ENCODE measurements around the gene NUP205.

The NUP205 gene

DNA sequence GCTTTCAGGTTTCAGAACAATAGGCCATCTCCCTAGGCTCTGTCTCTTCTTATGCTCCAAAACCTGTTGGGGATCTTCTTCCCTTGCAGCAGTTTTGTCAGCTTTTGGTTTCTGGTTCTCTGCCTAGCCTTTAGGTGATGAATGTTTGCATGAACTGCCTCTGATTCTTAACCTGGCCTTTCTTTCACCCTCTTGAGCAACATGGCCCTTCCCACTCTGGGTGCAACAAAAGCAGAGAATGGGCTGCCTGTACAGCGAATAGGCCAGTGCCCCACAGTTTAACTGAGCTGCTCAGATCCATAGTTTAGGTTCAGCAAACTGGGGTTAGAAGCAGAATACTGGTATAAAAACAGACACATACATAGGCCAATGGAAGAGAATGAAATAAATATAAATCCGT is 18.1 kb upstream of the NUP205 start:
- DNase-seq (ENCODE audit: low read depth) = no peak

DNA sequence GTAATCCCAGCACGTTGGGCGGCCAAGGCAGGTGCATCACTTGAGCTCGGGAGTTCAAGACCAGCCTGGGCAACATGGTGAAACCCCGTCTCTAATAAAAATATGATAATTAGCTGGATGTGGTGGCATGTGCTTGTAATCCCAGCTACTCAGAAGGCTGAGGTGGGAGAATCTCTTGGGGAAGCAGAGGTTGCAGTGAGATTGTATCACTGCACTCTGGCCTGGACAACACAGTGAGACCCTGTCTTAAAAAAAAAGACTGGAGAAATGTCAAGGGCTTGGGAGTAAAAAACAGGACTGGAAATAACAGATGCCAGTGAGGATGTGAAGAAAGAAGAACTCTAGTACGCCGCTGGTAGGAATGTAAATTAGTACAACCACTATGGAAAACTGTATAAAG is 16.7 kb upstream of the NUP205 start:
- DNase-seq (ENCODE audit: low read depth) = no peak

DNA sequence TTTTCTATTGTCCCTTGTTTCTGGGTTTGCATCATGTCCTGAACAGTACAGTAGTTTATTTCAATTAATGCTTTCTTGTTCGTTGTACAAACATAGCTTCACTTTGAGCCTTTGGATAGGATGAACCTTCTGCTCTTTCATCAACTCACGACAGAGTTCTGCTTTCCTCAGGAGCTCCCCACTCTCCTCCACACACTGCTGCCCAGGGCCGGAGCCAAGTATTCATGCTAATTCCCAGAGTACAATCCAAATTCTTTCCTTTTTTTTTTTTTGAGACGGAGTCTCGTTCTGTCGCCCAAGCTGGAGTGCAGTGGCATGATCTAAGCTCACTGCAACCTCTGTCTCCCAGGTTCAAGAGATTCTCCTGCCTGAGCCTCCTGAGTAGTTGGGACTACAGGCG is 7.5 kb upstream of the NUP205 start:
- no peak for DNase-seq (ENCODE audit: low read depth)

DNA sequence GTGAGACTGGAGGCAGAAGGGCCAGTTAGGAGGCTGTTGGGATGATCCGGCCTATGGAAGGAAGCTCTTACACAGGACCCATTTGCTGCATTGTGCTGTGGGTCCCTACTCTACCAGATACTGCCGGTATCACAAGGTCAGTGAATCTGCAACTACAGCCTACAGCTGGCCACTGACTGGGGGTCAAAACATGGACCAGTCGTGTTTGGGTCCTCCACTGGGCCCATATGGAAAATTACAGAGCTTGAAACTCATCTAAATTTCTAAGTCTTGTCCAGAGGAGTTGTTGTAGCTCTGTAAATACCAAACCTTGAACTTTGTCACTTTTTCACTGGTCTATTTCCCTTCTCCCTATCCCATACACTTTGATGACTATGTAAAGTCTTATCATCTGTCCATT is 5.6 kb upstream of the NUP205 start:
- DNase-seq (ENCODE audit: low read depth) = no peak

DNA sequence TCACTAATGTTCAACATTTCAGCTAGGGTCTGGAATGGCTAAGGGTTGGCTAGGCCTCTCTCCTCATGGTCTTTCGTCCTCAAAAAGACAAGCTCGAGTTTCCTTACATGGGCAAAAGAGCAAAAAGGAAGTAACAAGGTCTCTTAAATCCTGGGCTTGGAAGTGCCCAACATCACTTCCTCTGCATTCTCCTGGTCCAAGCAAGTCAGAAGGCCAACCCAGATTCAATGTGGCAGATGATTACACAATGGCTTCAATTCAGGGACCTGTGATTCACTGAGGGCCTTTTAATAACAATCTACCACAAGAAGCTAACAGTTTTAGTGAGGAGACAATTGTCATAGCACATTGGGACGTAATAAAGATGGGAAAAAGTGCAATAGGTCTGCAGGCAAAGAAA is 4.4 kb upstream of the NUP205 start:
- no peak for DNase-seq (ENCODE audit: low read depth)

DNA sequence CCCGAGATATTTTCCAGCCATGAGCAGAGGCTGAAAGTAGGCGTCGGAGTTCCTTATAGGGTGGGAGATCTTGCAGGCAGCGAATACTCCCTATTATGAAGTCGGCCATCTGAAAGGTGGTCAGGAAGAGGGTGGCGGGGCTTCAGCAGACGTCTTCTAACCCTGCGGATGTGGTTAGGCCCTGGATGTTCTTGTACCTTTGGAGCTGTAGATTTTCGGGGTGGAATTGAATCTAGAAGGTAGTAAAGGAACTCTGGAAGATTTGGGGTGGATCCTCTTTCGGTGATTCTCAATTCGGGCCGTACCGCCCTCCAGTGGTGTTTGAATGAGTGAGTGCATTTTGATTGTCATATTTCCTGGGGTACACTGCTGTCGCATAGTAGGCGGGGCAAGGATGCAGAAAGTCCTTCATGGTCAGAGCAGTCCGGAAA is 635 bp downstream of the NUP205 start:
- no peak for DNase-seq (ENCODE audit: low read depth)

DNA sequence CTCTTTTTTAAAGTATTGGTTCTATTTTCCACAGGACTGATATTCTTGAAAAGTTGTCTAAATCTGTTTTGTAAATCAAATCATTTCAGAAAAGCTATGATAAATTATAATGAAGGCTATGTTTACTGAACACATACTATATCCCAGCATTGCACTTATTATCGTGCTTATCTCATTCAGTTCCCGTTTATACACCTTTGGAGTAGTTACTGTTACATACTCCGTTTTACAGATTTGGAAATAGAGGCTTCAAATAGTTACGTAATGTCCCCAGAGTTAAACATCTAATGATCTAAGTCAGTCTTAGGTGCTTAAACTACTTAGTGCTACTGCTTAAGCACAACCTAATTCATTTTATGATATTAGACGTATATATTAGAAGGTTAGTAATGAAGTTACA is 1.2 kb downstream of the NUP205 start:
- no peak for DNase-seq (ENCODE audit: low read depth)

DNA sequence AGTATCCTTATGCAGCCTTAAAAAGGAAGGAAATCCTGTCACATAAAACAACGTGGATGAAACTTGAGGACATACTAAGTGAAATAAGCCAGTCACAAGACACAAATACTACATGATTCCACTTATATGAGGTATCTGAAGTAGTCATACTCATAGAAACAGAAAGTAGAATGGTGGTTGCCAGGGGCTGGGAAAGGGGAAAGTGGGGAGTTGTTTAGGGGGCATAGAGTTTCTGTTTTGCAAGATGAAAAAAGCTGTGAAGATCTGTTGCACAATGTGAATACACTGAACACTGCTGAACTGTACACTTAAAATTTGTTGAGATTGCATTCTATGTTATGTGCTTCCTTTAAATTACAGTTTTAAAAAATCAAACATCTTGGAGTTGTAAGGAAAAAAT is 2.9 kb downstream of the NUP205 start:
- no peak for DNase-seq (ENCODE audit: low read depth)

DNA sequence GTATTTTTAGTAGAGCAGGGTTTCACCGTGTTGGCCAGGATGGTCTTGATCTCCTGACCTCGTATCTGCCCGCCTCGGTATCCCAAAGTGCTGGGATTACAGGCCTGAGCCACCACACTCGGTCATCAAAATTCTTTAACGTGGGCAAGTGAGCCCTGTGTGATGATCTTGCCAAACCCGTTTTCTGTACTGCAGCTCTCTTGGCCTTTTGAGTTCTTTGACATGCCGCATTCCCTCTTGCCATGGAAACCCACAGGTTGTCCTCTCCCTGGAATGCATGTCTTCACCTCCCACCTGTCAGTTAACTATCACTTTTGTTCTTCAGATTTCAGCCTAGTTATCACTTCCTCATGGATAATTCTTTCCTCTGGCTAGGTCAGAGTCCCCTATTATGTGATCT is 5.0 kb downstream of the NUP205 start:
- DNase-seq (ENCODE audit: low read depth) = no peak

DNA sequence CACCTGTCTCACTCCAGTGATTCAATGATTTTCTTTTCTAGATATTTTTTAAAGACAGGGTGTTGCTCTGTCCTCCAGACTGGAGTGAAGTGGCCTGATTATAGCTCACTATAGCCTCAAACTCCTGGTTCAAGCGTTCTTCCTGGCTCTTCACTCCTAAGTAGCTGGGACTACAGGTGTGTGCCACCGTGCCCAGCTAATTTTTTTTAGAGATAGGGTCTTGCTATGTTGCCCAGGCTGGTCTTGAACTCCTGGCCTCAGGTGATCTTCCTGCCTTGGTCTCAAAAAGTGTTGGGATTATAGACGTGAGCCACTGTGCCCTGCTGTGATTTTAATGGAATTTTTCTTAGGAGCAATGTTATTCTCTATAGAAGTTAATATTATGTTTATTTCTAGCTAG is 14.1 kb downstream of the NUP205 start:
- DNase-seq (ENCODE audit: low read depth) = no peak

DNA sequence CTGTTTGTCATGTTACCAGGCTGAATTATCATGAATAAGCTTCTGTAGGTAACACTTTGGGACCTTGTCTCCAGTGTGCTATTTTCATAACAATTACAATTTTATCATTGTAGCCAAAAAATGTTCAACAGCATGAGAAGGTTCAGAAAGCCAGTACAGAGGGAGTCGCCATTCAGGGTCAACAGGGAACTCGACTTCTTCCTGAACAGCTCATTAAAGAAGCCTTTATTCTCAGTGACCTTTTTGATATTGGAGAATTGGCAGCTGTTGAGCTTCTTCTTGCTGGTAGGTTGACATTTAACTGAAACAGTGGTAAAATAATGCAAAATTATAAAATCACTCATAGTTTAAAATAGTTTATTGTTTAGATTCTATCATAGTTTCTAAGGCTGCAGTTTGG is 15.8 kb downstream of the NUP205 start:
- DNase-seq (ENCODE audit: low read depth) = no peak

DNA sequence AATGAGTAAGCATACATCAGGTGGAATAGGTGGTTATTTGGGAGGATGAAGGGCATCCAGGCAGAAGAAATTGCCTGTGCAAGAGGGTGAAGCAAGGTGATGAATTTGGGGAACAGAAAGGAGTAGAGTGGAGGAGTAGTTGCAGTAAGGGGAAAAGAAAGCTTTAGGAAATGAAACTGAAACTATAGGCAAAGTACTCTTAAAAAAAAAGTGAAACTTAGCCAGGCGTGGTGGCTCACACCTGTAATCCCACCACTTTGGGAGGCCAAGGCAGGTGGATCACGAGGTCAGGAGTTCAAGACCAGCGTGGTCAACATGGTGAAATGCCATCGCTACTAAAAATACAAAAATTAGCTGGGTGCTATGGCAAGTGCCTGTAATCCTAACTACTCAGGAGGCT is 17.6 kb downstream of the NUP205 start:
- no peak for DNase-seq (ENCODE audit: low read depth)

DNA sequence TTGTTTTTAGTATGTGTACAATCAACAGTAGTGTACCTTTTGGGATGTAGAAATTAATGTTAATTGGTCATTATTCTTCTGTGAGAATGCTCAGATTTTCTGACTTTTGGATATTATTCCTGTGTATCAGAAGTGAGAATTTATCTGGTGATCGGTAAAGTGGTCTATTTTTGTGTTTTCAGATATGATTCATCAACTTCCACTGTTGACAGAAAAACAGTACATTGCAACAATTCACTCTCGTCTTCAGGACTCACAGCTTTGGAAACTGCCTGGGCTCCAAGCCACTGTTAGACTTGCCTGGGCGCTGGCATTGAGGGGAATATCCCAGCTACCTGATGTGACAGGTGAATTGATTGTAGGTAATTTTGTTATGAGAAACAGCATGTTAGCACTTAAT is 20.9 kb downstream of the NUP205 start:
- DNase-seq (ENCODE audit: low read depth) = no peak

DNA sequence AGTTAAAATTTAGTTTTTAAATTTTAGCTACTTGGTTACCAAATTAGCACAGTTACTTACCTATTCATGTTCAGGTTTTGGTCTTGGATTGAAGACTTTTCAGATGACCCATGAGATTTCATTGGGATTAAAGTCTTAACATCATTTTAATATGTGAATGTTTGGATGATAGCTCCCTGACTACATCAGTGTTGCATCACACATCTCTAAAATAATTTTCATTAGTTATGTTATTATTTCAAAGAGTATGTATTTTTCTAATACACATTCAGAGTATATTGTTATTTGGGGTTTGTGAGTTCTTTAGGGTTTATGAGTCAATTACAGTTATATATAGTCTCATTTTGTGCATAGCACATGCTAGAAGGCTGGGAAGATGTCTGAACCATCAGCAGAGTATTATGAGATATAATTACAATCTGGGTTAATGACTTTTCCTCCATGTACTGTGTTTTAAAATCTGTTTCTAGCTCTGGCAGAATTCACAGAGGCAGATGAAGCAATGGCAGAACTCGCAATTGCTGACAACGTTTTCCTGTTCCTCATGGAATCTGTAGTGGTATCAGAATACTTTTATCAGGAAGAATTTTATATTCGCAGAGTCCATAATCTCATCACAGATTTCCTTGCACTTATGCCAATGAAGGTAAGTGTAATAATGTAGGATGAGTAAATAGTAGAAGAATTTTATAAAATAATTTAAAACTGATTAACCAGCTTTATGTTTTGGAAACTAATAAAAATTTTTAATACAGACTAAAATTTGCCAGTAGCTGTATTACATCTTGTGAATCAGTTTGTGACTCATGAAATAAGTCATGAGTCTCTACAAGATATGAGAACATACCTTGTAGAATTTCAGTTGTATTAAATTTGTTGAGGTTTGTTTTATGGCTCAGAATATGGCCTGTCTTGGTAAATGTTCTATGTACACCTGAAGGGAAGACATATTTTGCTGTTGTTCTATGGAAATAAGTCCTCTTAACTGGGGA is 26.9 kb downstream of the NUP205 start:
- no peak for DNase-seq (ENCODE audit: low read depth)

DNA sequence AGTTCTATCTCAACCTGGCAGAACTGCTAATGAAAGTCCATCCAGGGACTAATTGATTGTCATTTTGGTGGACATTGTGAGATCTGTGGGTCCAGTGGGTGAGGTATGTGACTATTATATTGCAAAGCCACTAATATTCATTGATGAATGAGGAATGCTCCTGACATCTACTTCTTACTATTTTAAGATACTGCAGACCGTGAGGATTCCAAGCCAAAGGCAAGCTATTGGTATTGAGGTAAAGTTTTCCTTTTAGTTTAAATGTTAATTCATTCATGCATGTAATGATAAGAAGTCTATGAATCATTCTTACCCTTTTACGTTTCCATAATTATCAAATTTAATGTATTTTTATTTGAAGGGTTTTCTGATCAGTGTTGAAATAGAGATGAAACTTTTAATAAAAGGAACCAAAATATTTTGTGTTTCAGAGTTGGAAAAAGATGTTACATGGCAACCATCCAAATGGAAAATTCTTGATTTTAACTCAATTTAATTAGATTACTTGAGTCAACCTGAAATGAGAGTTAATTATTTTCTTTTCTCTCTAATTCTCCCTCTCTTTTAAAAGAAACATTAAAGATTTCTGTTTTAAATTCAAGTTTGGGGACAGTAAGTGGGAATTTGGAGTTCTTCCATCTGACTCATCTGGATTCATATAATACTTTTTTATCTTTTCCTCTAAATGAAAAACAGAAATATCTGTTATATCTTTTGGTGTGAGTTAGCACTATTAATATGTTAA is 39.6 kb downstream of the NUP205 start:
- no peak for DNase-seq (ENCODE audit: low read depth)

DNA sequence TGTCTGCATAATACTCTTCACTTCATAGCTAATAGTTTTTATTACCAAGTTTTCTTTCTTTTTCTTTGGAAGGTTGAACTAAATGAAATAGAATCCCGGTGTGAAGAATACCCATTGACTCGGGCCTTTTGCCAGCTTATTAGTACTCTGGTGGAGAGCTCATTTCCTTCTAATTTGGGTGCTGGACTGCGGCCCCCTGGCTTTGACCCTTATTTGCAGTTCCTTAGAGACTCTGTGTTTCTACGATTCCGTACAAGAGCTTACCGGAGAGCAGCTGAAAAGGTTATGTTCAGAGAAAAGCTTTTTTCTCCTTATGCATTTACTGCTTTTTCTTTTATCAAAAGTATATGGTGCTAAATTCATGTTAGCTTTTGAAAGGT is 40.2 kb downstream of the NUP205 start:
- DNase-seq (ENCODE audit: low read depth) = no peak

DNA sequence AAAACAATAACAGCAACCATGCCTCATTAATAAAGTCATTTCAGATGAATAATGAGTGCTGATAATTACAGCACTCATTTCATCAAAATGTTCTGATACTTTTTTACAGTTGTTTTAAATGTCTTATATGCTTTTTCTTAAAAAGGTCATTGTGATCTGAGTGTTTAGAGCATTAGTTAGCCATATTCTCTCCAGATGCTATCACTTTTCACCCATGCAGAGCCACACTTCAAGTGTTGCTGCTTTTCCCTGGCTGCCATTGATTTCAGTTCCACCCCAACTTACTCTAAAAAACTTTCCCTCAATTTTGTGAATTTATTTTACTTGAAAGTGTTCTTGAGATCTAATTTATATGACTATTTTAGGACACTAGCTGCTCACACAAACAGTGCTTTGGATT is 41.8 kb downstream of the NUP205 start:
- DNase-seq (ENCODE audit: low read depth) = no peak

DNA sequence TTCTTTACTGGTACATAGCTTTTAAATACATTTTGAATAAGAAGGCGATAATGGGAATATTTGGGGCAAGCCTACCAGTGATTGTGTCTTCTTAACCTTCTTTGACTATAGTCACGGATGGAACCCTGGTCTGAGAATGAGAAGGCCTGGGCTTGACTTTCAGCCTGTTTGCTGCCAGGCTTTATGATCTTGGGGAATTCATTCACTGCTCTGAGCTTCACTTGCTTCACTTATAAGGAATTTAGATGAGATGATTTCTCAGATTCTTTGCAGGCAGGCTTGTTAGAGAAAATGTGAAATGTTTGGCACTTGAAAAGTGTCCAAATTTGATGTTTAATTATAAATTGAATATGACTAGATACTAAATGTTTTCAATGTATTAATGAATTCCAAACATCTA is 42.5 kb downstream of the NUP205 start:
- no peak for DNase-seq (ENCODE audit: low read depth)

DNA sequence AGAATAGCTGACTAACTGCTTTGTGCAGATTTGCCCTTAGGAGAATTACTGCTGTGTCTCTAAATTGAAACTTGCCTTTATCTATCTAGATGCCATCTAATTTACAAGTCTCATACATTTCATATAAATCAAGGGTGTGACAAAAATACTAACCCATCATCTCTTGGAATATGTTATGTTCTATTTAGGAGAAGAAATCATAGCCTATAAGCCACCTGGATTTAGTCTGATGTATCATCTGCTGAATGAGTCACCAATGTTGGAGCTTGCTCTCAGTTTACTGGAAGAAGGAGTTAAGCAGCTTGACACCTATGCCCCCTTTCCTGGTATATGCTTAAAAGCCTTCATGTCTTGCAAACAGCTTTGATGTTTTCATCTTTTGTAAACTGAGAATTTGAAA is 43.5 kb downstream of the NUP205 start:
- no peak for DNase-seq (ENCODE audit: low read depth)

DNA sequence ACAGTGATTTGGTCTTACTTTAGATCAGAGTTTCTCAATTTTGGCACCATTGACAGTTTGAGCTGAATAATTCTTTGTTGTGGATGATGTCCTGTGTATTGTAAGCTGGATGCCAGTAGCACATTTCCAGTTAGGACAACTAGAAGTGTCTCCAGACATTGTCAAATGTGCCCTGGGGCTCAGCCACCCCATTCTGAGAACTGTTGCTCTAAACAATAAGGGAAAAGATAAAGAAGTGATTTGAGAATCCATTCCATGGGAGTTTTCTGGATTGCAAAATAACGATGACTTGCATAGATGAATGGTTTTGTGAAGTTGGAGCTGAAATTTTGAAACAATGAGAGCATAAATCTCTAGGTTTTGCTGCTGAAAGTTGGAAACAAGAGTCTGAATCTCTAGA is 44.6 kb downstream of the NUP205 start:
- no peak for DNase-seq (ENCODE audit: low read depth)

DNA sequence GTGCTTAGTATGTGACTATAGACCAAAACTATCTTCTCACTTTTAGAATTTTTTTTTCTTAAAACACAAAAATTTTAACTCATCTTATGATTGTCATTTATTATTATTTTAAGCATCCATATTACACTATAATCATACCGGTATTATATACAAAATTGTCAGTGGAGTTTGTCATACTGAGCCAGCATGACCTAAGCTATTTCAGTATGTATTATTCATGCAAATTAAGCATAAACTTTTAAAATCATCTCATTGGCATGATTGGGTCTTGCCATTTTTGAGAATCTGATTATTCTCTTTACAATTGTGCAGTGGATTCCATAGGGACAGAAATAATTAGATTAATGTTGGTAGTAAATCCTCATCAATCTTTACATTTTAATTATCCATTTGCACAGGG is 58.4 kb downstream of the NUP205 start:
- DNase-seq (ENCODE audit: low read depth) = no peak

DNA sequence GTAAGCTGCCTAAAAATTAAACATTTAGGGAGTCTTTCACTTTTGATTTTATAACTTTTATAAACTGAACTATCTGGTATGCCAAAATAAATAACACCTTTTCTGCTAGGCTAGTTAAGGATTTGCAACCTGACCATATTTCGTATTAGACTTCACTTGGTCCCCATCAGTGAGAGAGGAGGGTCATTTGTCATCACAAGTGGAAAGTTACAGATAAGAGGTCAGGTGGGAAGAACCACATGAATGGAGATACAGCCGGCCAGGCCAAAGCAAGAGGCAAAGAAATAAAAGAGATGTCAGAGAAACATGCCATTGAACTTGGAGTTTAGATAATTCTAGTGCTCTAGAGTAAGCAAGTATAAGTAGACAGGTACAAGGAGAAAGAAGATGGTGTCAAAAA is 60.1 kb downstream of the NUP205 start:
- DNase-seq (ENCODE audit: low read depth) = no peak

DNA sequence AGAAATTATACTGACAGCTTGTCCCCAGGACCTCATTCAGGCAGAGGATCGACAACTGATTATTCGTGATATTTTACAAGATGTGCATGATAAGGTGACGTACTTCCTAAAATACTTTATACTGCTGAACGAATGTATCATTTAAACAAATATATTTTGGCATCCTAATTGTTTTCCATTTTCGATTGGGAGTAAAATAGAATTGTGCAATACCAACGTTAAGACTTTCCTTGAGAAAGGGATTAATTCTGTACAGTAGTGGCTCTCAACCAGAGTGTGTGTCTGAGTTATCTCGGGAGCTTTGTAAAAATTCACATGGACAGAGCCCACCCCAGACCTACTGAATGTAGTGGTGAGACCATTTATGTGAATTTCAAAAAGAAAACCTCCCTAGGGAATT is 60.8 kb downstream of the NUP205 start:
- DNase-seq (ENCODE audit: low read depth) = no peak

DNA sequence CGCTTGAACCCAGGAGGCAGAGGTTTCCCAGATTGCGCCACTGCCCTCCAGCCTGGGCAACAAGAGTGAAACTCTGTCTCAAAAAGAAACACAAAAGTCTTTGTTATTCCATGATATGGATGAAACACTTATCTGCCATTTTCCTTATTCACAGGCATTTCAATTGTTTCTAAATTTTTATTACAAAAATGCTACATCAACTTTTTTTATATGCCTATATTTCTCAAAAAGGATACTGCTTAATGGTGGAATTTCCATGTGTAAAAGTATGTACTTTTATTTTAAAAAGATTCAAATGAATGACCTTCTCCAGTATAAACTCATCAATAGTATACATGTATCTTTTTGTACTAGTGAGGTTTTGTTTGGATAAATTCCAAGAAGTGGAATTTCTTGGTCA is 62.7 kb downstream of the NUP205 start:
- no peak for DNase-seq (ENCODE audit: low read depth)

Measured in non-pigmented ciliary epithelial cell (primary cell).